Activated T-cell treated with anti-CD3 and anti-CD28 coated beads, Interleukin-2, amount 50 U/mL, for 72 hours (primary cell): ENCODE measurements around the gene RYR3. TPM values are rescaled to one million over a fixed set of nuclear protein-coding genes. Genes with fewer than 3 reads are reported as not detected.

Experiments
- ATAC-seq, 2 donors: fragments of 150-1000 bp; cut with Tn5 transposase; replicated peaks in 1 of 2; 2 replicates each; pipeline ENCODE4 v1.10.0; 2021; ENCODE audit warnings: moderate library complexity in 2 of 2, mild to moderate bottlenecking in 1 of 2
- DNase-seq, 2 donors: peaks; one replicate each; pipeline ENCODE4 v3.0.0; 2021 to 2022; ENCODE audit warnings: mixed read lengths in 1 of 2
- H3K27ac Mint-ChIP-seq: one replicate; pipeline ENCODE4 v1.8.0; 2022; ENCODE audit warnings: mild to moderate bottlenecking, moderate library complexity, mixed read lengths
- H3K27me3 Mint-ChIP-seq: one replicate; pipeline ENCODE4 v1.8.0; 2022; ENCODE audit warnings: low read depth, mixed read lengths
- H3K36me3 Mint-ChIP-seq, 2 donors: one replicate each; pipeline ENCODE4 v1.8.0; 2022; ENCODE audit warnings: mixed read lengths in 2 of 2, mild to moderate bottlenecking in 1 of 2; ENCODE audit not compliant: insufficient read depth in 2 of 2
- H3K4me1 Mint-ChIP-seq: one replicate; pipeline ENCODE4 v1.8.0; 2022; ENCODE audit warnings: low read depth, mixed read lengths
- H3K4me3 Mint-ChIP-seq, 2 donors: one replicate each; pipeline ENCODE4 v1.8.0; 2022; ENCODE audit warnings: mild to moderate bottlenecking in 2 of 2, mixed read lengths in 2 of 2, moderate library complexity in 2 of 2
- H3K9me3 Mint-ChIP-seq, 2 donors: one replicate each; pipeline ENCODE4 v1.8.0; 2022; ENCODE audit warnings: mixed read lengths in 2 of 2
- total RNA-seq, 2 donors: library from RNA; stranded (reverse); gene quantifications; one replicate each; pipeline ENCODE4 v1.2.3, GENCODE V29; 2022

The RYR3 gene
- total RNA-seq, result not detected

DNA sequence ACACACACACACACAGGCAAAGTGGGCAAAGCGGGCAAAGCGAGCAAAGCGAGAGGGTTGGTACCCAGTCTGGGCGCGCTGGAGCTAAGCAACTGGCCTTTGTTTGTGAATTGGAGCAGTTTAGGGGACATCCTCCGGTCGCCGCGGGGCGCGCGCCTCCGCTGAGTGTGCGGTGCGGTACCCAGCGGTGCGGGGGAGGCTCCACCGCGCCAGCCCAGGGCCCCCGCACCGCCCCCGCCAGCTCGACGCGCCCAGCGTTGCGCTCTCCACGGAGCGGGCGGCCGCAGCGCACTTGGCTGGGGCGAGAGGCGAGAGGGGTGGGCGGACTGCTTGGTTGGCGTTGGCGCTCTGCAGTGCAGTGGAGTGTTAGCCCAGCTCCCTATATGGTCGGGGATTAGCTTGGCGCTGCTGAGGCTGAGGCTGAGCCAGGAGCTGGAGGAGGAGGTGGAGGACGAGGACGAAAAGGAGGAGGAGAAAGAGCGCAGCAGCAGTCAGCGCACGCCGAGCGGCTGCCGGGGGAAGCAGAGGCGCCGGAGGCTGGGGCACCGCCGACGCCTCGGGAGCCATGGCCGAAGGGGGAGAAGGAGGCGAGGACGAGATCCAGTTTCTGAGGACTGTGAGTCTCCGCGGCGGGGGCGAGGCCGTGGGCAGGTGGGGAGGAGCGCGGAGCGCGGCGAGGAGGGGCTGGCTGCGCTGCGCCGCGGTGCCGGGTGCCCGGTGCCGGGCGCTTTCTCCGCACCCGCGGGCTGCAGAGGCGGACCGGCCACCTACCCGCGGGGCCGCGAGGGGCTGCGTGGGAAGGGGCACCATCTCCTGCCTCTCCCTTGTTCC is at the start of gene RYR3:
Gene RYR3, plus strand, starts transcription at position 487 of the 831 bp plus-strand sequence. Its CDS starts 79 bp downstream, at position 566.
- Mint-ChIP-seq H3K36me3 (no peaks in the 10 kb centered on the region), H3K4me3 (peak within 1 kb of the TSS; percentile 48 to 50), H3K27ac (no peak within 1 kb of the TSS), H3K4me1 (no peaks in the 10 kb centered on the region), H3K9me3 (no peaks in the 10 kb centered on the region), H3K27me3 (peaks cover 44% of the 10 kb centered on the region)
- ATAC-seq (peak in 1 of 2 donors; percentile 32), DNase-seq (no peak)

DNA sequence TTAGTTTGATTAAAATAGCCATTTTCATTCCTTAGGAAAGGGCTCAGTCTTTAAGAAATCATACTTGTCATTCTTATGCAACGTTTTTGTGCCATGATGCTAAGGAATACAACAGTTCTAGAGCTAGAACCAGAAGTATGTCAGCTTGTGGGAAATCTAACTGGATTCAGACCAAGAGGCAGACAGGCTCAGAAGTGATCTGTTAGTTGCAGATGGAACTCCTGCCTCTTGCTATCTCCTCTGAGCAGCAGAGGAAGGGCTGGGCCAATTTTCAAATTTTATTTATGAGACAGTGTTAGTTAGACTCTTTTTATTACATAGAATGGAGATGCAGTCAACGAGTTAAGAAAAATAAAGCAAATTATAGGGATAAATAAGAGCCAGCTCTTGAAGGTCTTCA is 48.5 kb upstream of the RYR3 start:
- Mint-ChIP-seq H3K4me1 (no peaks in the 10 kb centered on the region), H3K27ac (no peak overlapping the region), H3K4me3 (no peak overlapping the region), H3K9me3 (no peaks in the 10 kb centered on the region), H3K27me3 (no peaks in the 10 kb centered on the region), H3K36me3 (no peaks in the 10 kb centered on the region)
- no peak for DNase-seq
- no peak for ATAC-seq

GRCh38 chr15:33277689-33278088 is 33.1 kb upstream of the RYR3 start:
- H3K27ac Mint-ChIP-seq, result no peak overlapping the region
- peaks cover 34% of the 10 kb centered on the region for H3K27me3 Mint-ChIP-seq
- H3K9me3 Mint-ChIP-seq, result peaks cover 3 to 6% of the 10 kb centered on the region in 2 donors
- ATAC-seq, result no peak
- peaks cover 5% of the 10 kb centered on the region for H3K4me1 Mint-ChIP-seq
- no peak for DNase-seq
- H3K36me3 Mint-ChIP-seq, result peaks cover 0 to 2% of the 10 kb centered on the region in 2 donors
- no peak overlapping the region for H3K4me3 Mint-ChIP-seq

DNA sequence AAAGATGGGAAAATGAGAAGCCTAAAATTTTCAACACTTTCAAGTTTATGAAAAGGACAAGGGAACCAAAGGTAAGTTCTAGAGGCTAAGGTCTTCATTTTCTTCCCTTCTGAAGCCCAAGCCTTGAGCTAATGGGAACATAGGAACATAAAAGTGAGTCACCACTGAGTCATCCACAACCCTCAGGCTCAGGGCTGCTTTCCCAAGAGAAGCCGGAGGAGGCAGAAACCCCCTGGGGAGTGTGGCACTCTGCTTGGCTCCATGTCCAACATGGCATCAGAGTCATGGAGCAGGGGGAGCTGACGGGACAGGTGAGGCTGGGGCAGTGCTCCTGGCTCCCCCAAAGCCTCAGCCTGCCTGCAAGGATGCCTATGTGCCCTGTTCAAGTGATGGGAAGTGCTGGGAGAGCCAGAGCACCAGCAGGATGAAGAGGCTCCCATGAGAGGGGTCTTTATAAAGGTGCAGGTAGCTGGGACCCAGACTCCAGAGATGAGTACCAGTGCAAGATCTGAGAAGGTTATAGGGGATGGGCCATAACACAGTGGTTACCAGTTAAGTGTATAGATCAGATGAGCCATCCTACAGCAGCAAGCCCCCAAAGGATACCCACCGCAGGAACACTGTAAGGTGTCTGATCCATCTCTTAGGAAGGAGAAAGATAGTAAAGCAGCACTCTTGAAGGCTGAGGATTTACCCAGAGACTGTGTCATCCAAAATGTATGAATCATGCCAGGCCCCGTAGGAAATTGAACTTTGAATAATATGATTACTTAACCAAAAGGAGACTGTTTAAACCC is 31.8 kb upstream of the RYR3 start:
- peaks cover 21% of the 10 kb centered on the region for H3K27me3 Mint-ChIP-seq
- peaks cover 0 to 1% of the 10 kb centered on the region in 2 donors for H3K36me3 Mint-ChIP-seq
- no peak overlapping the region for H3K27ac Mint-ChIP-seq
- peaks cover 2 to 4% of the 10 kb centered on the region in 2 donors for H3K9me3 Mint-ChIP-seq
- ATAC-seq (no peak), DNase-seq (no peak)
- no peak overlapping the region for H3K4me3 Mint-ChIP-seq
- H3K4me1 Mint-ChIP-seq, result peaks cover 5% of the 10 kb centered on the region

DNA sequence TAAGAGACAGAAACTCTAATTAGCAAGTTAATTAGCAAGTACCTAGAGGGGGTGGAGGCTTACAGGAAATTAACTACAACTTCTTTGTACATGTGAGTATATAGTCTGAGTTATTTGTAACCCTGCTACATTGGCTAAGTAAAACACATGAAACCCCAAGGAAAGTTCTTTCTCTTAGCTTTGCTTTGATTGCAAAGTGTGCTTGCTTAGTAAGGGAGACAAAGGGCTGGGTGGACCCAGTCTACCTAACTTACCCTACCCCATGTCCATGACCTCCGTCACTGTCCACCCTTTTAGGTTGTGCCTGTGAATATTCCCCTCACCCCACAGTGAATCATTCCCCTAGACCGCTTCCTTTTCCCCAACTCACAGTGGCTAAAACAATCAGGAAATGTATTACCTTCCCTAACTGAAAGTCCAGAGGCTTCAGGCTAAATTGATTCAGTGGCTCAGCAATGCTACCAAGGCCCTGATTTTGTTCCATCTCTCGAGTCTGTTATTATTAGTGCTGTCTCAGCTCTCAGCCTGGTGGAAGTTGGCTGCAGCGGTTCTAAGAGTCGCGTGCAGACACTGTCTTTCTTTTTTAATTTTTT is 31.1 kb upstream of the RYR3 start:
- ATAC-seq (no peak), DNase-seq (no peak)
- peaks cover 18% of the 10 kb centered on the region for H3K27me3 Mint-ChIP-seq
- peaks cover 5% of the 10 kb centered on the region for H3K4me1 Mint-ChIP-seq
- H3K4me3 Mint-ChIP-seq, result no peak overlapping the region
- peaks cover 0 to 1% of the 10 kb centered on the region in 2 donors for H3K9me3 Mint-ChIP-seq
- no peaks in the 10 kb centered on the region for H3K36me3 Mint-ChIP-seq
- no peak overlapping the region for H3K27ac Mint-ChIP-seq

DNA sequence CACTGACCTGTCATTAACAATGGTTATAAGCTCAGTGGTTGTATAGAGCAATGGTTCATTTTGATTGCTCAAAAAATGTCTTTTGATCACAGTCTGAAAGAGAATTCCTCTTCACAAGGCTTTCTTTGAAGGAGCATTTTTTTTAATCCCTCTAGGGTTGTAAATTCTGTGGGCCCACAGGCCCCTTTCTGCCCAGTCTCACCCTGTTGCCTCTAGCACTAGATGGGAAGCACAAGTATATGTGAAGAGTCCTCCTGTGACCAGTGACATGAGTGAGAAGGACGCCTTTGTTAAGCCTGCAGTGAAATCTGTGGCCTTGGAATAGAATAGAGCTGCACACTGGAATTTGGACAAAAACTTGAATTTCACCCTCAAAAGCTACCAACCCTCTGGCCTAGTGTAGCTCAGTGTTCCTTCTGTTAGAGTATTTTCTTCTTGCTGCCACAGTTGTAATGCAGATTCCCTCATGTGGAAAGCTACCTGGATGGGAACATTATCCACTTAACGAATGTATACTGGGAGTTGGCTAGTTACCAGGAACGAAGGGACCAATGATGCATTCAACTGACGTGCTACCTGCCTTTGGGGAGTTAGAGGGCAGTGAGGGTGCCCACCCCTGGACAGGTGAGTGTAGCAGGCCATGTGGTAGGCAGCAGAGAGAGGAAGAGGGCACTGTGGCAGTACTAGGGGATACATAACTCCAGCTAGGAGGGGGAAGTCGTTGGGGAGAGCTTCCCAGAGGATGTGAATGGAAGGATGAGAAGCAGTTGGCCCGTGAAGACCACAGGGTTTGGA is 28.3 kb upstream of the RYR3 start:
- no peaks in the 10 kb centered on the region for H3K9me3 Mint-ChIP-seq
- H3K4me1 Mint-ChIP-seq, result peaks cover 5% of the 10 kb centered on the region
- no peak for ATAC-seq
- H3K27me3 Mint-ChIP-seq, result peaks cover 9% of the 10 kb centered on the region
- no peak for DNase-seq
- no peak overlapping the region for H3K27ac Mint-ChIP-seq
- H3K4me3 Mint-ChIP-seq, result no peak overlapping the region
- H3K36me3 Mint-ChIP-seq, result no peaks in the 10 kb centered on the region

DNA sequence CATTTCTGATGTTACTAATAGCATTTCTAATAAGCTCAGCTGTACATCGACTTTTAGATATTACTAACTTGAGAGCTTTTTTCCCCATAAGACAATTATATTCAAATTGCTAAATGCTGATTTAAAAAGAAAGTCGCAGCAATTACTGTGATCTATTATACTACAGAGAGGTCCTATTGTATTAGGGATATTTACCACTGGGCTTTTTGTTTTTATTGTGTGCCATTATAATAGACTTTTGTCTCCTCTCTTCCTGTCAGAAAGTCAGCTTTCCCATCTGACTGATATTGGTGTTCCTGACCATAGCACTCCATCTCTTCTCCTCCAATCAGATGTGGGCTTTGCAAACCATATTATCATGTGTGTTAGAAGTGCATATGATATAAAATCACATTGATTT is 27.2 kb upstream of the RYR3 start:
- ATAC-seq (no peak), DNase-seq (no peak)
- Mint-ChIP-seq H3K36me3 (no peaks in the 10 kb centered on the region), H3K9me3 (no peaks in the 10 kb centered on the region), H3K4me3 (no peak overlapping the region), H3K27me3 (peaks cover 6% of the 10 kb centered on the region), H3K4me1 (peaks cover 5% of the 10 kb centered on the region), H3K27ac (no peak overlapping the region)

GRCh38 chr15:33284336-33284735 is 26.4 kb upstream of the RYR3 start:
- Mint-ChIP-seq H3K9me3 (no peaks in the 10 kb centered on the region), H3K4me1 (peaks cover under 1% of the 10 kb centered on the region), H3K27ac (no peak overlapping the region), H3K36me3 (no peaks in the 10 kb centered on the region), H3K27me3 (no peaks in the 10 kb centered on the region), H3K4me3 (no peak overlapping the region)
- DNase-seq, result no peak
- no peak for ATAC-seq

- Mint-ChIP-seq H3K9me3 (no peaks in the 10 kb centered on the region), H3K4me1 (no peaks in the 10 kb centered on the region), H3K27ac (no peak overlapping the region), H3K4me3 (no peak overlapping the region), H3K27me3 (no peaks in the 10 kb centered on the region), H3K36me3 (no peaks in the 10 kb centered on the region)
- ATAC-seq, result peak; percentile 29 to 35
- peak; percentile 54 for DNase-seq
Measured at GRCh38 chr15:33292717-33293307, 18.0 kb upstream of the RYR3 start.

DNA sequence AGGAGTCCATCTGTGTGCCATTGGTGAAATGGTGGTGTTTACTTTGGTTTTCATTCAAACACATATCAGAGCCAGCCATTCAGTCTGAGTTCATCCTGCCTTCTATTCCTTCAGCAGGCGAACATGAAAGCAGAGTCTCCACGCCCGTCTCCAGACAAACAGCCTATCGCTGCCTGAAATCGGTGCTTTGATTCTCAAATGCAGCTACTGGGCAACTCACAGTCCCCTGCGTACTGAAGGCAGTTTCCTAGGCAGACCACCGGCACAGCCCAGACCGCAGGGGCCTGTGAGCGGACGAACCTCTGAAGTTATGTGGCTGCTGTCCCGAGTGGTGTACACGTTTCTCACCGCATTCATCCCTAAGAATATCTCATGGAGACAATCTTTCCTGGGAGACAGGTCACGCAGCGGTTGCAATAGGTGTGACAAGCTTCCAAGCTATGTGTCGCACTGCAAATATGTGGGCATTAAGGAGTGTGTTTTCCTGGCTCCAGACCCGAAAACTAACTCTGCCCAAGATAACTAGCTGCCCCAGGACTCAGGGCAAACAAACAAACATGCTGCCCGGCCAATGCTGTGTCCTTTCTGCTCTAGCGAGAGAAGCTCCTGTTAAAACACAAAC is 16.9 kb upstream of the RYR3 start:
- DNase-seq, result no peak
- Mint-ChIP-seq H3K36me3 (no peaks in the 10 kb centered on the region), H3K27ac (no peak overlapping the region), H3K4me3 (no peak overlapping the region), H3K4me1 (no peaks in the 10 kb centered on the region), H3K9me3 (no peaks in the 10 kb centered on the region), H3K27me3 (no peaks in the 10 kb centered on the region)
- no peak for ATAC-seq

DNA sequence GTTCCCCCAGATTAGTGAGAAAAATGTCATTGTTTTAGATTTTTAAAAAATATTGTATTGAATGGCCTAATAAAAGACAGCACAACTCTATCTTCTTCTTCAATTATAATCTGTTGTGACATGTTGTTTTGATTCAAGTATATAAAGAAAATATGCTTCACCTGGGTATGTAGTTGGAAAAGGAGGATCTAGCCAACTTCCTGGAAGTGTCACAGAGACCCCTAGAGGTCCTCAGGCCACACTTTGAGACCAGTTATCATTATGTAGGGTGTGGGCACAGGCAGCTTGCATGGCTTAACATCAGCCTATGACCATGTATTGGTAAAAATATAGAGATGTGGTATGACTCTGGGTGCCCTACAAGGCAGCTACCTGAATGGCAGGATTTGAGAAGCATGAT is 14.7 kb upstream of the RYR3 start:
- H3K27me3 Mint-ChIP-seq, result no peaks in the 10 kb centered on the region
- ATAC-seq (no peak), DNase-seq (no peak)
- H3K4me1 Mint-ChIP-seq, result no peaks in the 10 kb centered on the region
- H3K9me3 Mint-ChIP-seq, result no peaks in the 10 kb centered on the region
- no peak overlapping the region for H3K27ac Mint-ChIP-seq
- H3K36me3 Mint-ChIP-seq, result no peaks in the 10 kb centered on the region
- H3K4me3 Mint-ChIP-seq, result no peak overlapping the region

- ATAC-seq (no peak), DNase-seq (no peak)
- Mint-ChIP-seq H3K9me3 (no peaks in the 10 kb centered on the region), H3K4me1 (no peaks in the 10 kb centered on the region), H3K27me3 (no peaks in the 10 kb centered on the region), H3K36me3 (no peaks in the 10 kb centered on the region), H3K27ac (no peak overlapping the region), H3K4me3 (no peak overlapping the region)
Measured at GRCh38 chr15:33296856-33297255, 13.9 kb upstream of the RYR3 start.
